22Rv1 (cell line): ENCODE results near the gene RABL2B.

Experiments
- H3K27ac ChIP-seq: fragments of 450-650 bp; 2 replicates; pipeline ENCODE4 v1.5.1; 2017
- CTCF ChIP-seq: fragments of 450-650 bp; IDR thresholded peaks from 2 replicates; pipeline ENCODE4 v1.5.1; 2017; ENCODE audit warnings: mild to moderate bottlenecking
- ZFX ChIP-seq: fragments of 450-650 bp; IDR thresholded peaks from 2 replicates; pipeline ENCODE4 v1.6.1; 2017; ENCODE audit warnings: antibody characterized with exemption, borderline replicate concordance

Gene RABL2B

DNA sequence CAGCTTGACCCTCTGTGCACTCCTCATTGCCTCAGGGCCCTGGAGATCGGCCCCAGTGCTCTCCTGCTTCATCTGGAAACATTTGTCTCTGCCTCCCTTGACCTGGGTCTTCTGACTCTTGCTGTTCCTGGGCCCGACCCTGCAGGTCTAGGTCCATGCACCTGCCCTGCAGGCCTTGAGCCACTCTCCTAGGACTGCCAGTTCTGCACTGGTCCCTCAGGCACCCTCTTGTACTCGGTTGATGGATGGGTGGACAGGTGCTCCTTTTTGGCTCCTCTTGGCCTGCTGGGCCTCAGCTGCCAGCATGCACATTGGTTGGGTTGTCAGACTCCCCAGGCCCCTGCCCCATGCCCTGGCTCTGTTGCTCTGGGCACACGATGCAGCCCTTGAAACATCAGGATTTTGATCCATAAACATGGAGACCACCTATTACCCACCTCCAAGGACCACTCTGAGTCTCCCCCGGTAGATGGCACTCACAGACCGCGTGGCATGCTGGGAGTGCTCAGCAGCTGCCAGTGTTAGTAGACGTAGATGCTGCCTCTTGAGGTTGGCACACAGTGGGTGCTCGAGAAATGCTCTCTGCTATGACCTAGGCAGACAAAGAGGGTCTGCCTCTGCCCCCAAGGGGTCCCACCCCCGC lies 65.6 kb downstream of the RABL2B start:
- no peak overlapping the region for H3K27ac ChIP-seq
- no peak for TF ChIP-seq CTCF
- no peak for TF ChIP-seq ZFX
